CD4-positive, alpha-beta T cell treated with Interleukin-6 for 4 hours (primary cell): ENCODE data around the gene IKZF1.
A peak's percentile ranks its signal among the peaks of the same experiment; 100 is the strongest.

Experiments
- DNase-seq: peaks from one replicate; pipeline ENCODE4 v3.0.0-alpha.2; 2020; ENCODE audit warnings: mixed read lengths

The IKZF1 gene

GRCh38 chr7:50416527-50417182 is 112.1 kb downstream of the IKZF1 start:
- no peak for DNase-seq

GRCh38 chr7:50418086-50418515 is 113.6 kb downstream of the IKZF1 start:
- DNase-seq: peak; percentile 81

GRCh38 chr7:50418526-50419290 is 114.2 kb downstream of the IKZF1 start:
- DNase-seq: no peak

- DNase-seq: no peak
Observed at GRCh38 chr7:50421043-50421442, 116.5 kb downstream of the IKZF1 start.

- no peak for DNase-seq
Observed at GRCh38 chr7:50422858-50423257, 118.3 kb downstream of the IKZF1 start.

- no peak for DNase-seq
Observed at GRCh38 chr7:50423860-50424259, 119.3 kb downstream of the IKZF1 start.

- no peak for DNase-seq
Observed at GRCh38 chr7:50425318-50425717, 120.8 kb downstream of the IKZF1 start.

- DNase-seq: no peak
Observed at GRCh38 chr7:50426280-50427045, 121.9 kb downstream of the IKZF1 start.

GRCh38 chr7:50427518-50427917 is 123.0 kb downstream of the IKZF1 start:
- no peak for DNase-seq

- no peak for DNase-seq
Observed at GRCh38 chr7:50428911-50429310, 124.4 kb downstream of the IKZF1 start.

GRCh38 chr7:50431316-50431715 is 126.8 kb downstream of the IKZF1 start:
- DNase-seq: no peak

GRCh38 chr7:50431722-50432305 is 127.3 kb downstream of the IKZF1 start:
- DNase-seq: no peak

- DNase-seq: no peak
Observed at GRCh38 chr7:50436133-50436806, 131.8 kb downstream of the IKZF1 start.

GRCh38 chr7:50446542-50446960 is 142.0 kb downstream of the IKZF1 start:
- no peak for DNase-seq

GRCh38 chr7:50448823-50449222 is 144.3 kb downstream of the IKZF1 start:
- DNase-seq: no peak

- no peak for DNase-seq
Observed at GRCh38 chr7:50449501-50449880, 145.0 kb downstream of the IKZF1 start.

- peak; percentile 89 for DNase-seq
Observed at GRCh38 chr7:50449881-50450589, 145.5 kb downstream of the IKZF1 start, which contains the start of gene FIGNL1. FIGNL1 (minus strand) TSS chr7:50450350; CDS start chr7:50447287, 3,063 bp downstream.

GRCh38 chr7:50450590-50451032 is 146.1 kb downstream of the IKZF1 start:
- DNase-seq: peak; percentile 56
